Caco-2 (cell line): Measurements from ENCODE around the gene B2M. TPM values are rescaled to one million over a fixed set of nuclear protein-coding genes. Genes with fewer than 3 reads are reported as not detected.
"Not testable (repeated sequence)": the region's sequence is repeated elsewhere in the genome, so short reads cannot be mapped to it uniquely, and the experiment has no call there.

Source experiments
- BruUV-seq: library from RNA; stranded (reverse); fragments of 400-500 nt; replicated peaks from 2 replicates; lab custom pipeline; 2021; lab: Mats Ljungman, UMichigan
- CTCF ChIA-PET: fragments of 300-600 bp; sonication (Branson Sonifier 250); formaldehyde crosslinking; loops from one replicate; lab custom pipeline; 2022; ENCODE audit warnings: antibody characterized with exemption; lab: Charles Lee
- POLR2A ChIA-PET: fragments of 300-600 bp; sonication (Branson Sonifier 250); formaldehyde crosslinking; loops from one replicate; lab custom pipeline; 2022; ENCODE audit warnings: antibody characterized with exemption; lab: Charles Lee
- DNase-seq, 2 experiments: peaks; one replicate each; pipeline versions ENCODE4 v3.0.0 to v3.0.0-alpha.2; 2020 to 2022
- H3K27me3 ChIP-seq: replicated peaks from 2 replicates; pipeline ENCODE4 v1.6.0; 2011; ENCODE audit warnings: low read length; ENCODE audit not compliant: control insufficient read depth, insufficient read depth
- H3K36me3 ChIP-seq: 2 replicates; pipeline ENCODE4 v1.5.1; 2011; ENCODE audit warnings: low read length; ENCODE audit not compliant: control insufficient read depth, insufficient read depth
- H3K4me1 ChIP-seq: fragments of 250-450 bp; sonication (Bioruptor Pico); 2 replicates; pipeline ENCODE4 v1.5.1; 2020; ENCODE audit warnings: mild to moderate bottlenecking
- H3K4me3 ChIP-seq: 2 replicates; pipeline ENCODE4 v1.5.1; 2011; ENCODE audit warnings: low read depth, mild to moderate bottlenecking, control low read depth, low read length
- H3K9me3 ChIP-seq: fragments of 250-450 bp; sonication (Bioruptor Pico); 2 replicates; pipeline ENCODE4 v1.5.1; 2020; ENCODE audit warnings: mild to moderate bottlenecking, moderate library complexity
- H3K27ac Mint-ChIP-seq: one replicate; pipeline ENCODE4 v1.8.0; 2022; ENCODE audit warnings: mixed read lengths; ENCODE audit not compliant: unreplicated experiment
- H3K27me3 Mint-ChIP-seq: one replicate; pipeline ENCODE4 v1.8.0; 2022; ENCODE audit warnings: mixed read lengths; ENCODE audit not compliant: insufficient read depth, unreplicated experiment
- H3K36me3 Mint-ChIP-seq: one replicate; pipeline ENCODE4 v1.8.0; 2022; ENCODE audit warnings: mild to moderate bottlenecking, mixed read lengths; ENCODE audit not compliant: insufficient read depth, unreplicated experiment
- H3K4me1 Mint-ChIP-seq: one replicate; pipeline ENCODE4 v1.8.0; 2022; ENCODE audit warnings: low read depth, mixed read lengths; ENCODE audit not compliant: unreplicated experiment
- H3K4me3 Mint-ChIP-seq: one replicate; pipeline ENCODE4 v1.8.0; 2022; ENCODE audit warnings: mild to moderate bottlenecking, moderate library complexity, mixed read lengths; ENCODE audit not compliant: unreplicated experiment
- H3K9me3 Mint-ChIP-seq: one replicate; pipeline ENCODE4 v1.8.0; 2022; ENCODE audit warnings: mixed read lengths; ENCODE audit not compliant: unreplicated experiment
- CTCF ChIP-seq, 2 experiments: fragments of 200-600 bp in 1 of 2; IDR thresholded peaks; 1 replicate in 1 of 2; 2 replicates in 1 of 2; pipeline versions ENCODE4 v1.5.1 to v1.8.0; 2011 to 2022; ENCODE audit warnings: antibody characterized with exemption in 1 of 2, control low read depth in 1 of 2, inconsistent platforms in 1 of 2, low read depth in 1 of 2, low read length in 1 of 2, mild to moderate bottlenecking in 1 of 2, moderate library complexity in 1 of 2; ENCODE audit not compliant: insufficient read depth in 1 of 2, severe bottlenecking in 1 of 2, unreplicated experiment in 1 of 2
- intact Hi-C: fragments of 100-400 bp; cut with micrococcal nuclease; formaldehyde crosslinking; loops from one replicate; pipeline ENCODE4 v1.10.0; 2022; ENCODE audit not compliant: unreplicated experiment
- total RNA-seq: library from RNA; stranded (reverse); gene quantifications from 2 replicates; pipeline ENCODE4 v1.2.3, GENCODE V29; 2022

Gene B2M
- total RNA-seq, 1 experiment from 2014 or later: 269 TPM

- H3K9me3 Mint-ChIP-seq: peaks cover 4% of the 10 kb centered on the region
- no peaks in the 10 kb centered on the region for H3K4me1 ChIP-seq
- H3K4me3 Mint-ChIP-seq: no peak overlapping the region
- DNase-seq: no peak
- peaks cover 4% of the 10 kb centered on the region for H3K27me3 Mint-ChIP-seq
- no peaks in the 10 kb centered on the region for H3K36me3 ChIP-seq
- no TSS peak for BruUV-seq
- peaks cover under 1% of the 10 kb centered on the region; the same call in 1 of the 2 replicates for H3K9me3 ChIP-seq
- CTCF ChIA-PET: no interaction called here
- POLR2A ChIA-PET: no interaction called here
- H3K4me1 Mint-ChIP-seq: no peaks in the 10 kb centered on the region
- no peak overlapping the region for H3K4me3 ChIP-seq
- H3K36me3 Mint-ChIP-seq: no peaks in the 10 kb centered on the region
- no peaks in the 10 kb centered on the region for H3K27me3 ChIP-seq
- H3K27ac Mint-ChIP-seq: no peak overlapping the region
- TF ChIP-seq CTCF (IDR thresholded peaks at IDR 0.05; ENCODE audit: insufficient read depth in 1 of 2, low read depth in 1 of 2, low read length in 1 of 2, severe bottlenecking in 1 of 2, unreplicated experiment in 1 of 2): no peak
- intact Hi-C loops: no loop called here
These were observed 14.3 kb upstream of the B2M start for GRCh38 chr15:44697014-44697413.

GRCh38 chr15:44698641-44699040, 12.7 kb upstream of the B2M start:
- Histone ChIP-seq H3K4me3 (no peak overlapping the region), H3K4me1 (no peaks in the 10 kb centered on the region), H3K27me3 (no peaks in the 10 kb centered on the region), H3K36me3 (no peaks in the 10 kb centered on the region), H3K9me3 (peaks cover 3% of the 10 kb centered on the region; the same call in 1 of the 2 replicates)
- intact Hi-C loops: no loop called here
- Mint-ChIP-seq H3K4me1 (no peaks in the 10 kb centered on the region), H3K27ac (no peak overlapping the region), H3K9me3 (peaks cover 20% of the 10 kb centered on the region), H3K27me3 (peaks cover 11% of the 10 kb centered on the region), H3K4me3 (no peak overlapping the region), H3K36me3 (no peaks in the 10 kb centered on the region)
- no TSS peak for BruUV-seq
- no peak for DNase-seq
- CTCF ChIA-PET: no interaction called here
- no peak for TF ChIP-seq CTCF (IDR thresholded peaks at IDR 0.05; ENCODE audit: insufficient read depth in 1 of 2, low read depth in 1 of 2, low read length in 1 of 2, severe bottlenecking in 1 of 2, unreplicated experiment in 1 of 2)
- POLR2A ChIA-PET: no interaction called here

GRCh38 chr15:44700676-44701075, 10.6 kb upstream of the B2M start:
- H3K27me3 ChIP-seq, BruUV-seq, H3K27ac Mint-ChIP-seq, POLR2A ChIA-PET, H3K9me3 ChIP-seq, H3K4me3 Mint-ChIP-seq, H3K36me3 ChIP-seq, H3K4me1 ChIP-seq, H3K4me1 Mint-ChIP-seq, H3K36me3 Mint-ChIP-seq, intact Hi-C loops, H3K4me3 ChIP-seq, CTCF ChIA-PET, DNase-seq: not testable (repeated sequence)
- Mint-ChIP-seq H3K9me3 (peaks cover 23% of the 10 kb centered on the region), H3K27me3 (peaks cover 11% of the 10 kb centered on the region)

- Mint-ChIP-seq H3K9me3 (peaks cover 23% of the 10 kb centered on the region), H3K36me3 (peaks cover under 1% of the 10 kb centered on the region), H3K27ac (no peak overlapping the region), H3K4me1 (no peaks in the 10 kb centered on the region), H3K27me3 (peaks cover 7% of the 10 kb centered on the region), H3K4me3 (no peak overlapping the region)
- 0 out of 2 replicates have a peak, but pooled peaks cover 6% of the 10 kb centered on the region for H3K9me3 ChIP-seq
- DNase-seq: no peak
- H3K4me1 ChIP-seq: peaks cover 21% of the 10 kb centered on the region
- ChIA-PET POLR2A (no interaction called here), CTCF (no interaction called here)
- H3K27me3 ChIP-seq: no peaks in the 10 kb centered on the region
- BruUV-seq: no TSS peak
- no peak overlapping the region for H3K4me3 ChIP-seq
- no peaks in the 10 kb centered on the region for H3K36me3 ChIP-seq
- no peak for TF ChIP-seq CTCF (IDR thresholded peaks at IDR 0.05; ENCODE audit: insufficient read depth in 1 of 2, low read depth in 1 of 2, low read length in 1 of 2, severe bottlenecking in 1 of 2, unreplicated experiment in 1 of 2)
- intact Hi-C loops: no loop called here
These were observed 5.3 kb upstream of the B2M start for GRCh38 chr15:44705986-44706385.
